OCI-LY7 (cell line): ENCODE data around the gene MTERF4.

Experiments
- CTCF ChIP-seq: fragments of 200-600 bp; sonication (generic); conservative IDR thresholded peaks from 2 replicates; pipeline ENCODE4 v1.5.1; 2014; ENCODE audit warnings: mild to moderate bottlenecking, antibody characterized with exemption, low read length, moderate library complexity, mixed read lengths
- EZH2phosphoT487 ChIP-seq: fragments of 200-600 bp; sonication (generic); IDR thresholded peaks from 2 replicates; pipeline ENCODE4 v1.6.1; 2018; ENCODE audit warnings: low read depth, borderline replicate concordance, mild to moderate bottlenecking, mixed run types, antibody characterized with exemption, low read length, moderate library complexity, mixed read lengths

GRCh38 chr2:241096979-241097378 lies 5.1 kb downstream of the MTERF4 start:
- TF ChIP-seq EZH2phosphoT487 (no peak), CTCF (no peak)
